GM10847 (cell line): ENCODE measurements around the gene EPS15.

Experiments used
- POLR2A ChIP-seq: IDR thresholded peaks from 2 replicates; pipeline ENCODE4 v1.6.1; 2011; ENCODE audit not compliant: insufficient read length; ENCODE audit errors: extremely low read depth

The EPS15 gene

DNA sequence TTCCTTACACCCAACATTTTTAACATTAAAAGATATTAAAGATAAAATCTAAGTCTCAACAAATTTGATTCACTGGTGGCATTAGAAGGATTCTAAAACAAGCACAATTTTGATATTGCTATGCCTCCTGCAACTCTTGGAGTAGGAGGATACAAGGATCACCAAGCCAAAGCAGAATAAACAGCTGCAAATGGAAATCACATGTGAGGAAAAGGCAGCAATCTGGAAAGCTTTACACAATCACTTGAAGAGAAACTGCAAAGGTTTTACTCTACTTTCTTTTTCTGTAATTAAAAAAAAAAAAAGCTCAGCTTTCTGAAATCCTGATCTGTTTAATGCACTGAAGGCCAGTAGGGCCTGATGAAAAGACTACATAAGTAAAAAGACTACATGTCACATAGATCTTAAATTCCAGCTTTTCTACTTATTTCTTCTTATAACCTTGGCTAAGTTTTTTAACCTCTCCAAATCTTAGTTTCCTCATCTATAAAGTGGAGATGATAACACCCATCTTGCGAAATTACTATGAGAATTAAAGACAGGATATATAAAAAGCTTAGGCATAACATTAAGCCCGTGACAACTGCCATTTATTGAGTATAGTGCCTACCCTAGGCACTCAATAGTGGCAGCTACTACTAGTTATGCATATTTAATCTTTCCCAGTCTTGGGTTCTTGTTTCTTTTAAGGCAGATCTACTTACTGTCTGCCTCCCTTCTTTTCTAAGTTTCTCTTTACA, 73.5 kb downstream of the EPS15 start:
- TF ChIP-seq POLR2A: no peak

DNA sequence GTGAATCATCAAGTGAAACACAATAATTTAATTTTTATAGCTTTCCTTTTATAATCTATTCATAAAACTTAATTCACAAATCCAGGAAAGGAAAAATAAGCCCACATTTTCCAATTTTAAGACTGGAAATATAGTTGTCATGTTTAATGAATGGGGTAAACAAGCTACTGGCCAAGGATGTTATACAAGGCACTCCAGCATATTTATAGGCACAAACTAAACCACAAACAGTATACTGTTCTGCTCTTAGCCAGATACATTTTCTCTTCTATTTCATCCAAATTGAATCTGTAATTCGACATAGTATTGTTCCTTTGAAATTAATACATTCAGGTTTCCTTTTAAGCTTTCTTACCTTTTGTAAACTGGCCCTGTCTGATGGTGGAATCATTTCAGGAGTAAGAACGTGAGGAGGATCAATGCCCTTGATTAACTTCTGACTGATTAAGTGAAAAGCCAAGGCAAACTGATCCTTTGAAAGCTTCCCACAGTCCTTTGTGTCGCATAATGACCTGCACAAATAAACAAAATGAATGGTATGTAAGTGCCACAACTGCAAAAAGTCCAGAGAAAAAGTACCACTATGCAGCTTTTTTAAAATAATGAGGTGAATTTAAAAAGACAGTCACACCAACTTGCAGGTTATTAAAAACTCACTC, 74.4 kb downstream of the EPS15 start:
- no peak for TF ChIP-seq POLR2A

DNA sequence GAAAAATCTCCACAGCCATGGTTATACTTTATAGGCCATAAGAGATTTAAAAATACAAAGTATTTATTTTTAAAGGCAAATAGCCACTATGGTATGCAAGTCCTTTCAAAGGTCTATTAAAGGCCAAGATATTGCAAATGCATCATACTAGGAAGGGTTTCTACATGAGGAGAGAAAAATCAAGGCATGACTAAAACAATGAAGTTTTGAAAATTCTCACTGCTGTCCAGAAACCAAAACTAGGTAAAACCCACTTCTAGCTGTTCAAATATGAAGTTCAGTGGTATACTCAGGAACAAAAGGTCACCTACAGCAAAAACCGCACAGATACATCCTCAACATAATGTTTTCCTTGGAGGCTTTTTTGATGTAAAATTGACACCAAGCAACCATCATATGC, 75.0 kb downstream of the EPS15 start:
- no peak for TF ChIP-seq POLR2A

DNA sequence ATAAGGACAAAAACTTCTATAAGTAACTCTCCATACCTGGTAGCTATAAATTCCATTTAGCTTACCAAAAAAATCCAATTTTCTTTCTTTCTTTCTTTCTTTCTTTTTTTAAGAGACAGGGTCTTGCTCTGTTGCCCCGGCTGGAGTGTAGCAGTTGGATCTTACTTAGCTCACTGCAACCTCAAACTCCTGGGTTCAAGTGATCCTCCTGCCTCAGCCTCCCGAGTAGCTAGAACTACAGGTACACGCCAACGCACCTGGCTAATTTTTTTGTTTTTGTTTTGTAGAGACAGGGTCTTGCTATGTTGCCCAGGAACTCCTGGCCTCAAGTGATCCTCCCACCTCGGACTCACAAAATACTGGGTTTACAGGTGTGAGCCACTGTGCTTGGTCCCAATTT, 75.5 kb downstream of the EPS15 start:
- no peak for TF ChIP-seq POLR2A

DNA sequence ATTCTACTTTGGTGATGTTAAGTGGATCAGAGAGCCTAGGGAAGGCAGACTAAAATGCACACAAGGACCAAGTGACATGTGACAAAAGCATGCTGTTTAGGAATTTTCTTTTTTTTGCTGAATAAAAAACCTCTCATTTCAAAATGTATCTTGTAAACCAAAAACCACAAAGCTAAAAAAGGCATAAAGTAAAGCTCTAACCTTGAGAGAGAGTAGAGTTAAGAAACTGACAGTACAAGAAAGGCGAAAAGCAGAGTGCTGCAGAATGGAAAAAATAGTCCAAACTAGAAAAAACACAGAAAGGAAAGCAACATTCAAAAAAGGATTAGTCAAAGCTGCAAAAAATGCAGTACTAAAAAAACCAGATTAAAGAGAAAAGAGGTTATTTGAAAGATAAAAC, 76.5 kb downstream of the EPS15 start:
- TF ChIP-seq POLR2A: no peak

DNA sequence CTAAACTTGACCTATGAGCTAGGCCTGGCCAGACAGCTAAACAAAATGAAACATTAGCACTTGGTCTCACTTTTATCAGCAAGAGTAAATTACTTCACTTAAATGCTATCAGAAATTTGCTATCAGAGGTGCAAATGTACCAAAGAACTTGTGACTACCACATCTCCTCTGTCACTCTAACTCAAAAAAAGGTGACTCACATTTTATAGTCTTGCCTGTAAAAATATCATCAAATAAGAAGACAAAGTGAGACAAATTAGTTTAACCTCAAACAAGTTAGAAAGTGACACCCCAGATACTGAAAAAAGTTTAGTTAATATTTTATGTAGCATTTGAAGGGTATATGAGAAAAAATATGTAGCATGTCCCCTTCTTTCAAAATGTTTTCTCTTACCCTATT, 76.9 kb downstream of the EPS15 start:
- no peak for TF ChIP-seq POLR2A

DNA sequence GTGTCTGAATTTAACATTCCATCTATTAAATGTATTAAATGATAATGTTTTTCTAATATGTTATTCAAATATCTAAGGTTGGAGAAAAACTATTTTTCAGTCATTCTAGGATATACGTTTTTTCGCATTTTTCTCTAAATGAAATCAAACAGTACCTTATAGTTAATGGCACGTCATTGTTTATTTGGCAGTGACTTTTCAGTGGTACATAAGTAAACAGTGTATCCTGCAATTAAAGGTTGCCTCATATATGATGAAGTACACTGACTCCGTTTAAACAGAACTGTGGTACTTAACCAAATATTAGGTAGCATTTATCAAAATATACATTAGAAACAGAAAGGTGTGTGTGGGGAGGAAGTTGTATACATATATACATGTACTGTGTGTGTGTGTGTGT, 79.2 kb downstream of the EPS15 start:
- TF ChIP-seq POLR2A: no peak

DNA sequence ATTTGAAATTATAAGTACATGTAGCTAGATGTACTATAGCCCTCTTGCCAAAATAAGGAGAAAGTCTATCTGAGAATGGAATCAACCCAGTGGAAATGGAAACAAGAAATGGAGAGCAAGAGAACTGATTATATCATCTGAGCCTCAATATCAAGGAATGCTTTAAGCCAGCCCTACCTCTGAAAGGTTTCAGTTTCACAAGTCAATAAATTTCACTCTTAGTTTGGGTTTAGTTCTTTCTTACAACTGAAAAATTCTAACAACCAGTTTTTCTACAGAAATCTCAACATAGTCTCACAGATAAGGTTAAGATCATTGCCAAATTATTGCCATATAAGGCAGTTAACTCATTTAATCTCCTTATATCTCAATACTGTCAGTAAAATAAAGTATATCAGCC, 80.0 kb downstream of the EPS15 start:
- no peak for TF ChIP-seq POLR2A

DNA sequence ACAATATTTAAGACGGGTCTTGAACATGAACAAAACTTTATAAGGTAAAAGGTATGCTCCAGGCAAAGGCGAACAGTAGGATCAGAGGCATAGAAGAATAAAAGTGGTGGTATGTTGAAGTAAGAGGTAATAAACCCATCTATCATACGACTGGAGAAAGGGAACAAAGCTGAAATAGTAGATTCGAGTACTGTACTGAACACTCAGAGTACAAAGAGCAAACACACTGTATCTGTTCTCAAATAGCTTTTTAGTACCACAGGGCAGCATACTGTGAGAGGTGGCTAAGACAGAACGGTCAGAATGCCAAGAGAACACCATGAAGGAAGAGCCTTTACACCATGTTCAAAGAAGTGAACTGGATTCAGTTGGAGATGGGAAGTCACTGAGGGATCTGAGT, 83.2 kb downstream of the EPS15 start:
- TF ChIP-seq POLR2A: no peak

DNA sequence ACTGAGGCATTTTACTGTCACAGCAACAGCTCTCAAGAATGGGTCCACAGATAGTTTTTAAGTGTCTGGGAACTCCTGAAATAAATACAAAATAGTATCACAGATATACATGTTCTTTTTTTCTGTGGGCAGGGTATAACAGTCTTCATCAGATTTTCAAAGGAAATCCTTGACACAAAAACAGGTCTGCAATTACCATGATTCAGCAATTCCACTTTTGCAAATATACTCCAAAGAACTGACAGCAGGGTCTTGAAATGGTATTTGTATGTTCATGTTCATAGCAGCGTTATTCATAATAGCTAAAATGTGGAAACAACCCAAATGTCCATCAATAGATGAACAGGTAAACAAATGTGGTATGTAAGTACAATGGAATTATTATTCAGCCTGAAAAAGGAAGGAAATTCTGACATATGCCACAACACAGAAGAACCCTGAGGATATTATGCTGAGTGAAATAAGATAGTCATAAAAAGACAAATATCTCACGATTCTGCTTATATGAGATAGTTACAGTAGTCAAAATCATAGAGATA, 85.0 kb downstream of the EPS15 start:
- no peak for TF ChIP-seq POLR2A

DNA sequence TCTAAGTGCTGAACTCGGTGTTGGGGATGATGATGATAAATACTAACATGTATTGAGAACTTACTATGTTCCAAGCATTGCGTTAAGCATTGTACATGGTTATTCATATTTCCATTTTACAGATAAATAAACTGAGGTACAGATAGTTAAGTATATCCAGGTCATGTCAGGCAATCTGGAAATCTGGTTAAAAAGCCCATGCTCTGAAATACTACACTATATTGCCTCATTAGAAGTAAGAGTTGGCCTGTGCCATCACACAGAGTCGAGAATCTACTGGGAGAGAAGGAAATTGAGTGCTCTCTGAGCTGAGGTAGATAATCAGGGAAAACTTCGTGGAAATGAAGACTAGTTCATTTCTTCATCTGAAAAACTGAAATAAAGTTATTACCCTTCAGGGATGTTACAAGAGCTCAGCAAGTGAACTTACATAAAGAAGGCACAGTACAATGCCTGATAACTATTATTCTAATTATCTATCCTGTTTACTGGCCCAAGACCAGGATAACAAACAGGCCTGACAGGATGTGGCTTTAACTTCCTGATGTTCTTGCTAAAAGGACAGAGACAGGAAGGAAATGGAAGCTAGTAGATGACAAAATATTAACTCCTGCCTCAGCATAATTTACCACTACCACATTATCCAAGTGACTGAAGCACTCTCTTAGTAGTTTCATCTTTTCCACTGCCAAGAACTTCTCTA, 85.6 kb downstream of the EPS15 start:
- TF ChIP-seq POLR2A: no peak

DNA sequence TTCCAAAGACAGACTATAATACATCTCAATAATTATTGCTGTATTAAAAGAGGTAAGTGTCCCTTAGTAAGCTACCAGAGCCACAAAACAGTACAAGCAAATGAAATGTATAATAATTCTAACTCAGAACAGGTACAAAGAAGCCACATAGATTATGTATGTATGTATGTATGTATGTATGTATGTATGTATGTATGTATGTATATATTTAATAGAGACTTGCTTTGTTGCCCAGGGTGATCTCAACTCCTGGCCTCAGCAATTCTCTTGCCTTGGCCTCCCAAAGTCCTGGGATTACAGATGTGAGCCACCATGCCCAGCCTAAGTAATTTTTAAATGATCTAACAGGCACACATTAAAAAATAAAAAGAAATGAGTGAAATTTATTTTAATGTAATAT, 86.9 kb downstream of the EPS15 start:
- no peak for TF ChIP-seq POLR2A

DNA sequence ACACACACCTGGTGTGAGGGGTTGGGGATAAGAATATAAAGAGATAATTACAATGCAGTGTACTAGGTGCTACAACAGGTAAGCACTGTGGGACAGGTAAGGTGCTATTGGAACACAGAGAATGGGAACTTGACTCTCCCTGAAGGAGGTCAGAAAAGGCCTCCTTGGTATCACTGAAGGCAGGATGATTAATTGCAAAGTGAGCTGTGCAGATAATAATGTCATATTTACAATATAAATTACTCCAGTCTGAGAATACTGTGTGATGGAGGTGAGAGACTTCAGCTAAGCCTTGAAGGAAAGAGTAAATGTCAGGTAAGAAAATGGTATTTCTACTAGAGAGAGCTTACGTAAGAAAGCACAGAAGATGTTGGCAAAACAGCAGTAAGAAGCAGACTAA, 91.6 kb downstream of the EPS15 start:
- no peak for TF ChIP-seq POLR2A

DNA sequence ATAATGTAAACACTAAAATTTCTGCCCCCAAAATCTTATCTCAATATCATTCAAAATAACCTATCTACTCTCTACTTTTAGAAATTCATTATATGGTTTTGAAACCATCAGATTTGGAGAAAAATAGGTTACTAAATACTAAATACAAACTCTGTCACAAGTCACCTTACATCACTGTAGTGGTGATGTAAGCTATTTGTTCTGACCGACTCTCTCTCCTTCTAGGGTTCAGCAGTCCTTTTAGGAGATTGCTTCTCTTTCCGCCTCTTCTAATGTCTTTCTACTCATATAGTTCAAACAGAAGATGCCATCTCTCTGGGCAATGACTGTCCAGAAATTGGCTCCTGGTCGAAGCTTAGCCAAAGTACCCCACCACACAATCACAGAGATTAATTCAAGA, 93.1 kb downstream of the EPS15 start:
- TF ChIP-seq POLR2A: no peak

DNA sequence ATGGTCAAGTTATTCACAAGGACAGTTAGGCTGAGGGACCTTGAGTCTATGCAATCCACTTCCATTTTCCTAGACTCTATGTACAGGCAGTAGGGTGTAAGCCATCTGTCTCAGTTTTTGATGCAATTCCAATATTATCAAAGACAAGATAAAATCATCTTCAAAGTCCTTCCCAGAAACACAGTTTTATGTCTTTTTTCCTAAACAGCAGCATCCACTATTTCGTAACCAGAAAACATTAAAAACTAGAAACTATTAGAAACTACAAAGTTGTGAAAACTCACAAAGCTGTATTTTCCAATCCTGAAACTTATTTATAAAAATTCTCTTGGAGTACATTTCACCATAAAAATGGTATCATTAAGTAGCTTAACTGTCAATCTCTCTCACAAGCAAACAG, 93.8 kb downstream of the EPS15 start:
- no peak for TF ChIP-seq POLR2A
